Mucosa of stomach (tissue), 1 donor: ENCODE results near the gene ZDHHC23.

ENCODE experiments used
- H3K27me3 ChIP-seq: one replicate; pipeline ENCODE4 v1.7.0; 2013; ENCODE audit warnings: mild to moderate bottlenecking, low read length; ENCODE audit not compliant: control insufficient read depth, insufficient read depth
- H3K36me3 ChIP-seq: one replicate; pipeline ENCODE4 v1.7.0; 2013; ENCODE audit warnings: low read length; ENCODE audit not compliant: control insufficient read depth, insufficient read depth
- H3K4me1 ChIP-seq: one replicate; pipeline ENCODE4 v1.7.0; 2013; ENCODE audit warnings: mild to moderate bottlenecking, low read length; ENCODE audit not compliant: control insufficient read depth, insufficient read depth
- H3K4me3 ChIP-seq: one replicate; pipeline ENCODE4 v1.7.0; 2013; ENCODE audit warnings: low read length
- H3K9ac ChIP-seq: one replicate; pipeline ENCODE4 v1.7.0; 2013; ENCODE audit warnings: mild to moderate bottlenecking, low read length, moderate library complexity
- H3K9me3 ChIP-seq: one replicate; pipeline ENCODE4 v1.7.0; 2013; ENCODE audit warnings: mild to moderate bottlenecking, low read length, moderate library complexity; ENCODE audit not compliant: control insufficient read depth
- donor health status: Pancreatic carcinoma.

The ZDHHC23 gene, protein sequence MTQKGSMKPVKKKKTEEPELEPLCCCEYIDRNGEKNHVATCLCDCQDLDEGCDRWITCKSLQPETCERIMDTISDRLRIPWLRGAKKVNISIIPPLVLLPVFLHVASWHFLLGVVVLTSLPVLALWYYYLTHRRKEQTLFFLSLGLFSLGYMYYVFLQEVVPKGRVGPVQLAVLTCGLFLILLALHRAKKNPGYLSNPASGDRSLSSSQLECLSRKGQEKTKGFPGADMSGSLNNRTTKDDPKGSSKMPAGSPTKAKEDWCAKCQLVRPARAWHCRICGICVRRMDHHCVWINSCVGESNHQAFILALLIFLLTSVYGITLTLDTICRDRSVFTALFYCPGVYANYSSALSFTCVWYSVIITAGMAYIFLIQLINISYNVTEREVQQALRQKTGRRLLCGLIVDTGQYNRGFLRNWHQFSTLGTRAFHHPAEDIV

DNA sequence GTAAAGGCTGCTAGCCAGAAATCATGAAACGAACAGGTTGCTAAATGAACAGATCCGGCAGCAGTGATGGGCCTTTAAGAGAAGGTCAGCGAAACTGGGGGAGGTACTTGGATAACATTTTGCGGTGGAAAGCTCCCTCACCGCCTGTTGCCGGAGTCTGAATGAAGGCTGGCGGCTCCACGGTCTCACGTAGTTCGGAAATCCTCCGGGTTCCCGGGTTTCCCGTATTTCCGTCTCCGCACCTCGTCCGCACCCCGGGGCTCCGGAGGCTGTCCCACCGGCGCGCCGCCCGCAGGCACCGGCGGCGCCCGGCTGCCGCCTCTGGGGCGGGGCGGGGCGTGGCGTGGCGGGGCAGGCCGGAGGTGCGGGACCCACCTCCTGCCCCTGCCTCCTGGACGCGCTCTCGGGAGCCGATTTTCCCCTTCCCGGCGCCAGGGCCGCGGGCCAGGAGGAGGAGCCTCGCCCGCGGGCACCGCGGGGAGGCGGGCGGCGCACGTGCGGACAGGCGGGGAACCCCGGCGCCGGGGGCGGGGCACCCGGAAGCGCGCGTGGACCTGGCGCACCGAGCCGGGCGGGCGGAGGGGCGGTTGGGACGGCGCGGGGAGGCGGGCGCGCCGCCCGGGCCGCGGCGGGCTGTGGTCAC is at the start of gene ZDHHC23:
TSS of gene ZDHHC23 (plus strand) at position 642 of the 643 bp plus-strand sequence. CDS start 790 bp downstream, outside the sequence.
- no peaks in the 10 kb centered on the region for H3K27me3 ChIP-seq
- H3K36me3 ChIP-seq, result no peaks in the 10 kb centered on the region
- H3K9ac ChIP-seq, result peak within 1 kb of the TSS; percentile 68
- H3K4me1 ChIP-seq, result peaks cover 10% of the 10 kb centered on the region
- no peaks in the 10 kb centered on the region for H3K9me3 ChIP-seq
- H3K4me3 ChIP-seq, result peak within 1 kb of the TSS; percentile 64

DNA sequence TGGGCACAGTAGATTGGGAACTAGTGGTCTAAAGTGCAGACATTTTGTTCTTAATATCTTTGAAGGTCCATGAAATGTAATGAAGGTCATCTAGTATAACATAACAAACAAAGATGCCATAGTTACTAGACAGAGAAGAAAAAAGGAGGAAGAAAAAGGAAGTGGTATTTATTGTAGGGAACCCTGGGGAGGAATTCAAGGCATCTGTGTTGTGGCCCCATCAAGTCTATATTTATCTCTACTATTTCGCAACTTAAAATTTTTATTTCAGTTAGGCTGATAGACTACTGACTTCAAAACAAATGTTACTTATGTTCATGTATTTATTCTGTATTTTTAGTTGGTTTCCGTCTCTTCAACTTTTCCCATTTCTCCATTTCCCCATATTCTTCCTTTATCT is 48.9 kb upstream of the ZDHHC23 start:
- Histone ChIP-seq H3K4me3 (no peak overlapping the region), H3K27me3 (no peaks in the 10 kb centered on the region), H3K4me1 (no peaks in the 10 kb centered on the region)

DNA sequence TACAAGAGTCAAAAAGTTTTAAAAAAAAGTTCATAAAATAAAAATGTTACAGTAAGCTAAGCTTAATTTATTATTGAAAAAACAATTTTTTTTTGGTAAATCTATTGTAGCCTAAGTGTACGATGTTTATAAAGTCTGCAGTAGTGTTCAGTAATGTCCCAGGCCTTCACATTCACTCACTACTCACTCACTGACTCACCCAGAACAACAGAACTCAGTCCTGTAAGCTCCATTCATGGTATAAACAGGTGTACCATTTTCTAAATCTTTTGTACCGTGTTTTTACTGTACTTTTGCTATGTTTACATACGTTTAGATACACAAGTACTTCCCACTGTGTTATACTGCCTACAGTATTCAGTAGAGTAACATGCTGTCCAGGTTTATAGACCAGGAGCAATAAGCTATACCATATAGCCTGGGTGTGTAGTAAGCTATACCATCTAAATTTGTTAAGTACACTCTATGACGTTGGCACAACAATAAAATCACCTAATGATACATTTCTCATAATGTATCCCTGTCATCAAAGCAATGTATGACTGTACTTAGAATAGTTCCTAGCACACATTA is 41.2 kb upstream of the ZDHHC23 start:
- H3K4me1 ChIP-seq, result no peaks in the 10 kb centered on the region
- H3K9ac ChIP-seq, result no peak overlapping the region
- H3K36me3 ChIP-seq, result no peaks in the 10 kb centered on the region
- no peak overlapping the region for H3K4me3 ChIP-seq
- H3K9me3 ChIP-seq, result no peaks in the 10 kb centered on the region
- H3K27me3 ChIP-seq, result no peaks in the 10 kb centered on the region

More for the DNA sequence above, 48.9 kb upstream of the ZDHHC23 start:
- H3K9ac ChIP-seq, result no peak overlapping the region
- no peaks in the 10 kb centered on the region for H3K36me3 ChIP-seq
- H3K9me3 ChIP-seq, result no peaks in the 10 kb centered on the region

DNA sequence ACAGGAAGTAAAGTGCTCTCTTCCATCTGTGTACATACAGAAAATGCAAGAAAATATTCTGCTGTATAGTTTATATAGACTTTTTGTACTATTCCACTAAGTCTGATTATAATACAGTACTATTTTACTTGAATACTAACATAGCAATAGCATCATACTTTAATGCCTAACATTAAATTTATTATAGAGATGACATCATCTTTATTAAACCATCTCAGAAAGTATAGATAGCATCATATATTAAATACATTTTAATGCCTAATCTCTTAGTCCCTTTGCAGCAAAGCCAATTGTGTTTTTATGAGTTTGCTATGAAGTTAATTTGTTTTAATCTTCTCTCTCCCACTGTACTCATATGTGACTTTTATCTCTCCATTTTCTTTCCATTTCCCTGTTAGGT is 39.7 kb upstream of the ZDHHC23 start:
- no peaks in the 10 kb centered on the region for H3K9me3 ChIP-seq
- H3K27me3 ChIP-seq, result no peaks in the 10 kb centered on the region
- H3K4me3 ChIP-seq, result no peak overlapping the region
- H3K9ac ChIP-seq, result no peak overlapping the region
- H3K4me1 ChIP-seq, result peaks cover 5% of the 10 kb centered on the region
- H3K36me3 ChIP-seq, result no peaks in the 10 kb centered on the region

DNA sequence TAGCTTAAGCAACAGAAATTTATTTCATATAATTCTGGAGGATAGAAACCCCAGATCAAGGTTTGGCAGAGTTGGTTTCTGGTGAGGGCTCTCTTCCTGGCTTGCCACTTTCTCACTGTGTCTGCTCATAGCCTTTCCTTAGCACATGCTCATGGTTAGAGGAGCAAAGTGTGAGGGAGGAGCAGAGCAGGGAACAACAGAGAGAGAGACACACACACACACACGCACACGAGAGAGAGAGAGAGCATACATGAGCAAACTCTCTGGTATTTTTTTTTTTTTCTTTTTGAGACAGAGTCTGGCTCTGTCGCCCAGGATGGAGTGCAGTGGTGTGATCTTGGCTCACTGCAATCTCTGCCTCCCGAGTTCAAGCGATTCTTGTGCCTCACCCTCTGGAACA is 36.8 kb upstream of the ZDHHC23 start:
- Histone ChIP-seq H3K9me3 (no peaks in the 10 kb centered on the region), H3K9ac (no peak overlapping the region), H3K4me1 (peaks cover 5% of the 10 kb centered on the region), H3K4me3 (no peak overlapping the region), H3K36me3 (no peaks in the 10 kb centered on the region), H3K27me3 (no peaks in the 10 kb centered on the region)

DNA sequence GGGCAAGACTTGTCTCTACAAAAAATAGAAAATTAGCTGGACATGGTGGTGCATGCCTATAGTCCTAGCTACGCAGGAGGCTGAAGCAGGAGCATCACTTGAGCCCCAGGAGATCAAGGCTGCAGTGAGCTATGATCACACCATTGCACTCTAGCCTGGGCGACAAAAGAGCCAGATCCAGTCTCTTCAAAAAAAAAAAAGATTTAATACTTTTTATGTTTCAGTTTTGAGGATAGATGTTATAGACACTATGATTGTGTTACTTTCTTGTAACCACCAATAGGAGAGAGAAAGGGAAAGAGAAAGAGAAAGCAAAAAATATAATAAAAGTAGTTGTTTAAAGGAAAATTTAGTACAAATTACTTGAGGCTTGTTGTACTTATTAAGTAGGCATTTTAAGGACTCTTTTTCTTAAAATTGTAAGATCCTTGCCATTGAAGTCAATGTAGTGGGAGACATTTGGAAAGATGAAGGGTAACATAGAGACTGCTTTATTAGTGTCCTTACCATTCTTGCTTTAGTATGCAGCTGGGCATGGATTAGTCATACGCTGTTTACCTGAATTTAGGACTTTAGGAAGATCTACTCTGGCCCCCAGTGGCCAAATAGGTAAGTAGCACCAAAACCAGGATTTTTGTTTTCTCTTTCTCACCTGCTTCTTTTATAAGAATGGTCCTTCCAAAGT is 35.1 kb upstream of the ZDHHC23 start:
- Histone ChIP-seq H3K4me3 (no peak overlapping the region), H3K27me3 (no peaks in the 10 kb centered on the region), H3K9me3 (no peaks in the 10 kb centered on the region), H3K9ac (peak overlapping the region; percentile 47), H3K4me1 (peaks cover 5% of the 10 kb centered on the region), H3K36me3 (no peaks in the 10 kb centered on the region)

DNA sequence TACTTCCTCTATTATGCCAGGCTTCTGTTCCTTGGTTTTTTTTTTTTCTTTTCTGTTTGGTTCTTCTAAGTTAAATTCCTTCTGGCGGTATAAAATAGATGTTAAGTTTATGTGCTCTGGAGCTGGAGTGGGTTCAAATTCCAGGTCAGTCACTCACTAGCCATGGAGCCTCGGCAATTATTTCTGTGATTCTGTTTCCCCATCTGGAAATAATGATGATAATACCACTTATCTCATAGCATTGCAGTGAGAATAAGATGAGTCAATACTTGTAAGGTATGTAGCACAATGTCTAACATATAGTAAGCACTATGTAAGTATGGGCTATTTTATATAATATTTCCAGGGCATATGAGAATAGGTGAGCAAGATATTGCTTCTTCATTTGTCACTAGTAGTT is 33.2 kb upstream of the ZDHHC23 start:
- H3K27me3 ChIP-seq, result no peaks in the 10 kb centered on the region
- H3K9me3 ChIP-seq, result no peaks in the 10 kb centered on the region
- H3K4me1 ChIP-seq, result peaks cover 5% of the 10 kb centered on the region
- no peak overlapping the region for H3K9ac ChIP-seq
- H3K4me3 ChIP-seq, result no peak overlapping the region
- no peaks in the 10 kb centered on the region for H3K36me3 ChIP-seq

DNA sequence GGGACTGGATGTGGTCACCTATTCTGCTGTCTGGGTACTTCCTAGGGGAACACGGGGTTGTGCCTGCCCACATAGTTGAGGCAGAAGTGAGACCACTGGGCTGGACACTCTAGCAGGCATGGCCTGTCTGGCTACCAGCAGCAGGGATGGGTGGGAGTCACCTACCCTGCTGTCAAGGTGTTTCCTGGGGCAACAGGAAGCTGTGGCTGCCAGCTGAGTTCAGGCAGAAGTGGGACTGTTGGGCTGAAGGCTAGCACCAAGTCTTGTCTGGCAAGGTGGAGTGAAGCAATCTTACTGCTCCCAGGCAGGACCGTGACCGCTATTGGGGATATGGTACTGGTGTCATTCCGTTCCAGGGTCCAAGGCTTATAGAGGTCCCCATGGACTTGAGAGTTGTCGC is 20.3 kb upstream of the ZDHHC23 start:
- no peak overlapping the region for H3K9ac ChIP-seq

DNA sequence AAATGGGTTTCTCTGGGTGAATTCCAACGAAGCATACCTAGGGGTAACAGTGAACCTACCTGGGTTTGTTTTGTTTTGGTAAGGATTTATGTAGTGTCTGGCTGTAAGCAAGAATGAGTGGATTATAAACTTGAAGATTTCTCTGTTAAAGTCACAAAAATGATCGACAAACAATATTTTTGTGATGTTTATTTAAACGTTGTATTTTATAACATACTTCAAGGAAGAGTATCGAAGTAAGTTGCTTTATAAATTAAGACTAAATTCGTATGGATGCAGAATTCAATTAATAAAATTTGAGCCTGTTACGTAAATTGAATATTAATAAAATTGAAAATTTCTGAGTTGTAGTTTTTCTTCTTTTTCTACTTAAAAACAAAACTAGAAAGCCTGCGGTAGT is 982 bp upstream of the ZDHHC23 start:
- no peaks in the 10 kb centered on the region for H3K36me3 ChIP-seq
- H3K4me1 ChIP-seq, result peaks cover 10% of the 10 kb centered on the region
- H3K9ac ChIP-seq, result peak overlapping the region; percentile 52
- H3K9me3 ChIP-seq, result no peaks in the 10 kb centered on the region
- H3K27me3 ChIP-seq, result no peaks in the 10 kb centered on the region
- no peak overlapping the region for H3K4me3 ChIP-seq

More for the DNA sequence above, 20.3 kb upstream of the ZDHHC23 start:
- H3K4me1 ChIP-seq, result no peaks in the 10 kb centered on the region
- no peak overlapping the region for H3K4me3 ChIP-seq
- no peaks in the 10 kb centered on the region for H3K36me3 ChIP-seq
- no peaks in the 10 kb centered on the region for H3K27me3 ChIP-seq
- H3K9me3 ChIP-seq, result no peaks in the 10 kb centered on the region

DNA sequence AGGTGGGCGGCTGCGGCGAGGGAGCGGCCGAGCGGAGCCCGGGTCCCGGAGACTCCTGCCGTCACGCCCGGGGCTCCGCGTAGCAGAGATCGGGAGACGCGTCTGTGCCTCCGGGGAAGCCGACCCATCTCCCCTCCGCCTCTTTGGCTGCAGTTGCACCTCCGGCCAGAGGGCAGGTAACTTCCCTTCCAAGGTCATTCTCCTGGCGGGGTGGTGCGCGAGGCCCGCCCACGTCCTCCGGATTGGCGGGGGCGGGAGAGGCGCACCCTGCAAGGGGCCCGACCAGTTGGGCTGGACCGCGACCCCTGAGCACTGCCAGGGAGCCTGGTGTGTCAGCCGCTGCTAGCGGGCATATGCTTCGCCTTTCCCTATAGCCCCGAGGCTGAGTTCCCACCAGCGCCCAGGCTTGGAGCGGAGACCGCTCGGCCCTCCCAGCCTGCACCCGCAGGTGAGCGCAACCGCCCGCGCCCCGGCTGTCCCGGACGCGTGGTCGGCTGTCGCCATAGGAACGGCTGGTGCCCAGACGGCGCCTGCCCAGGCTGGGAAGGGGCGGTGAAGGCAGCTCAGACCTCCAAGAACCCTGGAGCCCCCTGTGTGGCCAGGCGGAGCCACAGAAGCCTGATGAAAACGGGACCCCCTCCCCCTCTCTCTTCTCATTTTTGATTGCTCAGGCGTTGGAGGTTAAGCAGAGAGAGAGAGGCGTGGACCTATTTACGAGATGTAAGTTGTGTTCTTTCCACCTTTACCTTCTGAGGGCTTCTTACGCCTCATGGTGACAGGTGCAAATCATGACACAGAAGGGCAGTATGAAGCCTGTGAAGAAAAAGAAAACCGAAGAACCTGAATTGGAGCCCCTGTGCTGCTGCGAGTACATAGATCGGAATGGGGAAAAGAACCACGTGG is 453 bp downstream of the ZDHHC23 start:
- no peaks in the 10 kb centered on the region for H3K27me3 ChIP-seq
- peaks cover 10% of the 10 kb centered on the region for H3K4me1 ChIP-seq
- H3K9ac ChIP-seq, result peak overlapping the region; percentile 68
- peak overlapping the region; percentile 64 for H3K4me3 ChIP-seq
- no peaks in the 10 kb centered on the region for H3K9me3 ChIP-seq
- no peaks in the 10 kb centered on the region for H3K36me3 ChIP-seq

DNA sequence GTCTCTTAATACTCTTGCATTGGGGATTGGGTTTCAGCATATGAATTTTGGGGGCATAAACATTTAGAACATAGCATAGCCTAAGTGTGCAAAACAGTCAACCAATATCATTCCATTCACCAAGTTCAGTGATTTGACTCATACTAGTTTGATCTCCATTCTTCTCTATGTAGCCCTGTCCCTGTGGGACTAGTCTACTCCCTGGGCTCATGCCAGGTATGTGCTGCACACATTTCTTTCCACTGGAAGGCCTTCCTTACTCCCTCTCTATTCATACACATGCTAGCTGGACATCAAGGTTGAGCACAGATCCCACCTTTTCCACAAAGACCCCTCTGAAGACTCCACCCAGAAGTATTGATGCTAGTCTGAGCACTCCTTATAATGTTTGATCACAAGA is 5.1 kb downstream of the ZDHHC23 start:
- no peak overlapping the region for H3K9ac ChIP-seq
- peaks cover 10% of the 10 kb centered on the region for H3K4me1 ChIP-seq
- no peaks in the 10 kb centered on the region for H3K9me3 ChIP-seq

More for the DNA sequence above, 5.1 kb downstream of the ZDHHC23 start:
- H3K27me3 ChIP-seq, result no peaks in the 10 kb centered on the region
- H3K36me3 ChIP-seq, result peaks cover 3% of the 10 kb centered on the region
- H3K4me3 ChIP-seq, result no peak overlapping the region
